HCEC 1CT (cell line): ENCODE data around the gene SLCO2A1.

Experiments used
- DNase-seq: peaks from one replicate; pipeline ENCODE4 v3.0.0-alpha.2; 2017

Gene SLCO2A1

GRCh38 chr3:133880886-133881455 lies 148.8 kb downstream of the SLCO2A1 start:
- DNase-seq, result no peak

DNA sequence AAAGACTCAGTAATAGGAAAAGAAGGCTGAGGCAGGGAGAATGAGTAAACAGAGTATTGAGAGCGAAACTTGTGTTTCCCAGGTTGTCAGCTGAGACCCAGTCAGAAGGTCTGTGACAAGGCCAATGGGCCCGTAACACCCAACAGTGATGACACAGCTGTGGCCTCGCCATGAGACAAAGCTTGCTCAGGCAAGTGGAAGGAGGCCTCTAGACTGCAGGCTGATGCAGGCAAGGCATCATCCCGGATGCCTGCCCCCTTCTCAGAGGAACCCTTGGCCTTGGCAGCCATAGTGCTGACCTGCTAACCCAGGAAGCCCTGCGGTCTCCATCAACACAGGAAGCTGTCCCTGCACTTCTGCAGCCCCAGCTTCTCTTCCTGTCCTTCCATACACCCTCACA lies 149.4 kb downstream of the SLCO2A1 start:
- no peak for DNase-seq

- DNase-seq, result no peak
These were observed 151.2 kb downstream of the SLCO2A1 start for GRCh38 chr3:133878518-133878917.
